Adrenal gland (tissue), 12 donors: Measurements from ENCODE around the gene IMP4. TPM values are rescaled to one million over a fixed set of nuclear protein-coding genes. Genes with fewer than 3 reads are reported as not detected.

Experiments used
- DNase-seq, 7 donors: peaks; one replicate each; pipeline ENCODE4 v3.0.0-alpha.2; 2019 to 2020
- H3K27ac ChIP-seq, 5 donors: fragments of 200-600 bp; sonication (generic) in 4 of 5; 1 replicate in 3 of 5; 2 replicates in 2 of 5; pipeline versions ENCODE4 v1.5.1 to v1.8.0; 2016 to 2020; ENCODE audit warnings: mild to moderate bottlenecking in 1 of 5
- H3K27me3 ChIP-seq: fragments of 200-600 bp; 2 replicates; pipeline ENCODE4 v1.8.0; 2021
- H3K36me3 ChIP-seq, 2 donors: fragments of 200-600 bp; replicated peaks in 1 of 2; 1 replicate in 1 of 2; 2 replicates in 1 of 2; pipeline versions ENCODE4 v1.5.1 to v1.8.0; 2018 to 2022
- H3K4me1 ChIP-seq, 2 donors: fragments of 200-600 bp; replicated peaks in 1 of 2; 1 replicate in 1 of 2; 2 replicates in 1 of 2; pipeline versions ENCODE4 v1.5.1 to v1.8.0; 2018 to 2021
- H3K4me3 ChIP-seq, 4 donors: fragments of 200-600 bp; sonication (generic) in 3 of 4; one replicate each; pipeline ENCODE4 v1.5.1; 2016 to 2018
- H3K9me3 ChIP-seq, 3 donors: fragments of 200-600 bp; sonication (generic) in 1 of 3; replicated peaks in 1 of 3; 1 replicate in 2 of 3; 2 replicates in 1 of 3; pipeline versions ENCODE4 v1.5.1 to v1.8.0; 2016 to 2021
- CTCF ChIP-seq, 6 experiments: fragments of 450-650 bp in 4 of 6; fragments of 200-600 bp in 2 of 6; sonication (generic) in 1 of 6; IDR thresholded peaks; 1 replicate in 5 of 6; 2 replicates in 1 of 6; pipeline versions ENCODE4 v1.5.1 to v1.8.0; 2016 to 2021; ENCODE audit warnings: antibody characterized with exemption in 6 of 6, mild to moderate bottlenecking in 2 of 6, moderate library complexity in 1 of 6
- POLR2A ChIP-seq, 2 donors: fragments of 450-650 bp; IDR thresholded peaks; one replicate each; pipeline ENCODE4 v1.6.1; 2017; ENCODE audit warnings: antibody characterized with exemption in 2 of 2, mild to moderate bottlenecking in 2 of 2, moderate library complexity in 1 of 2
- WGBS, 4 donors: extraction: QIAGEN DNeasy Blood & Tissue Kit in 2 of 4; methylation state at CpG; one replicate each; pipeline versions ENCODE4 v1.1.5 to v1.1.7; 2013 to 2017; 5-methylcytosine and 5-hydroxymethylcytosine counted together
- intact Hi-C, 2 donors: fragments of 100-400 bp; cut with DNase I; formaldehyde crosslinking; loops; one replicate each; pipeline versions ENCODE4 v1.14.1 to v1.15.0; 2022 to 2023
- polyA plus RNA-seq, 3 donors: library from polyadenylated mRNA; stranded (reverse); fragments of 200-250 nt in 2 of 3; fragments of 350-450 nt in 1 of 3; fragmentation: Illumina TruSeq in 1 of 3; extraction: RNeasy Lipid Tissue Mini Kit (QIAGEN cat#74804) in 1 of 3; gene quantifications; one replicate each; pipeline ENCODE4 v1.2.3, GENCODE V29; 2013 to 2014
- total RNA-seq, 9 donors: library from RNA; depleted of rRNA in 4 of 9; stranded (reverse); fragments of >200 nt in 4 of 9; fragments of 120-200 nt in 1 of 9; fragmentation: NEBNext Ultra II Directional in 1 of 9; extraction: Animal tissue kit (Norgen Biotek cat#: 25700) in 1 of 9; gene quantifications; one replicate each; pipeline versions ENCODE4 v1.1.0 to v1.2.4, GENCODE V29; 2013 to 2023
- donor health status: healthy with polysubstance abuse.
- donor health status: Bipolar disorder and iron deficiency.
- donor health status: DM: yes; HTN: yes; CAD: no.
- donor health status: DM: no; HTN: no; CAD: no.
- donor health status: DM: no; HTN: no; CAD: no.
- donor health status: DM: yes; HTN: yes; CAD: no.

Gene IMP4
- total and polyA plus RNA-seq, 12 donors, result 55.8 to 141 (median 85.9) TPM

GRCh38 chr2:130387071-130387400, 44.3 kb downstream of the IMP4 start:
- Histone ChIP-seq H3K36me3 (no peaks in the 10 kb centered on the region), H3K27ac (peak overlapping the region in 1 of 5 donors; percentile 38), H3K27me3 (no peaks in the 10 kb centered on the region), H3K4me1 (peaks cover 0 to 13% of the 10 kb centered on the region in 2 donors), H3K9me3 (no peaks in the 10 kb centered on the region), H3K4me3 (no peak overlapping the region)
- intact Hi-C loops, result no loop called here
- no peak for TF ChIP-seq CTCF (IDR thresholded peaks at IDR 0.05)
- TF ChIP-seq POLR2A (IDR thresholded peaks at IDR 0.05), result no peak
- no peak for DNase-seq
- WGBS, 4 donors, result 57 to 69% (median 61%) methylated on average over 4 of the region's 4 CpGs

GRCh38 chr2:130387804-130388203, 45.1 kb downstream of the IMP4 start:
- TF ChIP-seq CTCF (IDR thresholded peaks at IDR 0.05) (no peak), POLR2A (IDR thresholded peaks at IDR 0.05) (no peak)
- intact Hi-C loops, result no loop called here
- 62 to 70% (median 68%) methylated on average over 3 to 4 of the region's 4 CpGs for WGBS, 4 donors
- Histone ChIP-seq H3K27me3 (no peaks in the 10 kb centered on the region), H3K4me1 (peaks cover 0 to 16% of the 10 kb centered on the region in 2 donors), H3K27ac (peak overlapping the region in 2 of 5 donors; percentile 36 to 38), H3K36me3 (no peaks in the 10 kb centered on the region), H3K9me3 (no peaks in the 10 kb centered on the region), H3K4me3 (no peak overlapping the region)
- no peak for DNase-seq

GRCh38 chr2:130388221-130388907, 45.7 kb downstream of the IMP4 start:
- TF ChIP-seq CTCF (IDR thresholded peaks at IDR 0.05) (no peak), POLR2A (IDR thresholded peaks at IDR 0.05) (no peak)
- Histone ChIP-seq H3K36me3 (no peaks in the 10 kb centered on the region), H3K9me3 (no peaks in the 10 kb centered on the region), H3K27me3 (no peaks in the 10 kb centered on the region), H3K27ac (peak overlapping the region in 2 of 5 donors; percentile 36 to 38), H3K4me3 (no peak overlapping the region), H3K4me1 (peaks cover 0 to 16% of the 10 kb centered on the region in 2 donors)
- DNase-seq, result no peak
- intact Hi-C loops, result no loop called here
- 70 to 73% (median 72%) methylated on average over 8 of the region's 8 CpGs for WGBS, 4 donors

GRCh38 chr2:130389358-130389757, 46.7 kb downstream of the IMP4 start:
- Histone ChIP-seq H3K27ac (peak overlapping the region in 1 of 5 donors; percentile 89), H3K4me3 (no peak overlapping the region), H3K36me3 (no peaks in the 10 kb centered on the region), H3K27me3 (no peaks in the 10 kb centered on the region), H3K4me1 (peaks cover 0 to 16% of the 10 kb centered on the region in 2 donors), H3K9me3 (no peaks in the 10 kb centered on the region)
- intact Hi-C loops, result no loop called here
- WGBS, 4 donors, result 85 to 95% (median 93%) methylated on average over 6 of the region's 6 CpGs
- no peak for DNase-seq
- TF ChIP-seq CTCF (IDR thresholded peaks at IDR 0.05) (no peak), POLR2A (IDR thresholded peaks at IDR 0.05) (no peak)
